ENCODE data around the gene SLC10A1.

DNA sequence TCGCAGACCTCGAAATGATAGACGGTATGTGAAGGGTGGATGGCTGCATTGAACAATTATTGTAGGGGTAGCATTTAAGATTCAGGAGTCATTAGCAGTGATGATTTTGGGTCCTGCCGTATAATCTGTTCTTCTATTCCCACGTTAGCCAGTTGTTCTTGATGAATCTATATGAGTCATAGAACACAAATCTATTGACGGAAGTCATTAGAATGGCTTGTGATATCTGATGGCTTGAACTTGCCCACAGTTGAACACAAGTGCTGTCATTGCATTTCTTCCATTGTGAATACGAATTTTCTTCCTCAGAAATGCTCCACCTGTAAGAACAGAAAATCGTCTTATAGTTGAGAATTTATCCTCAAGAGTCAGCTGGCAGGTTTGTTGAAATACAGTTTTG, 28.2 kb downstream of the SLC10A1 start:
- TF ChIP-seq, protein P1, sequence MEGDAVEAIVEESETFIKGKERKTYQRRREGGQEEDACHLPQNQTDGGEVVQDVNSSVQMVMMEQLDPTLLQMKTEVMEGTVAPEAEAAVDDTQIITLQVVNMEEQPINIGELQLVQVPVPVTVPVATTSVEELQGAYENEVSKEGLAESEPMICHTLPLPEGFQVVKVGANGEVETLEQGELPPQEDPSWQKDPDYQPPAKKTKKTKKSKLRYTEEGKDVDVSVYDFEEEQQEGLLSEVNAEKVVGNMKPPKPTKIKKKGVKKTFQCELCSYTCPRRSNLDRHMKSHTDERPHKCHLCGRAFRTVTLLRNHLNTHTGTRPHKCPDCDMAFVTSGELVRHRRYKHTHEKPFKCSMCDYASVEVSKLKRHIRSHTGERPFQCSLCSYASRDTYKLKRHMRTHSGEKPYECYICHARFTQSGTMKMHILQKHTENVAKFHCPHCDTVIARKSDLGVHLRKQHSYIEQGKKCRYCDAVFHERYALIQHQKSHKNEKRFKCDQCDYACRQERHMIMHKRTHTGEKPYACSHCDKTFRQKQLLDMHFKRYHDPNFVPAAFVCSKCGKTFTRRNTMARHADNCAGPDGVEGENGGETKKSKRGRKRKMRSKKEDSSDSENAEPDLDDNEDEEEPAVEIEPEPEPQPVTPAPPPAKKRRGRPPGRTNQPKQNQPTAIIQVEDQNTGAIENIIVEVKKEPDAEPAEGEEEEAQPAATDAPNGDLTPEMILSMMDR (conservative IDR thresholded peaks at IDR 0.05) = no peak
- no peak for TF ChIP-seq ZFX (IDR thresholded peaks at IDR 0.05)

Data from C4-2B (cell line).